Thyroid gland (tissue), 4 donors: Measurements from ENCODE around the gene THSD7A. TPM values are rescaled to one million over a fixed set of nuclear protein-coding genes. Genes with fewer than 3 reads are reported as not detected.
A peak's percentile ranks its signal among the peaks of the same experiment; 100 is the strongest.

Experiments
- DNase-seq, 2 donors: peaks; one replicate each; pipeline ENCODE4 v3.0.0-alpha.2; 2019
- H3K27ac ChIP-seq, 3 donors: fragments of 200-600 bp; sonication (generic); 1 replicate in 2 of 3; 2 replicates in 1 of 3; pipeline ENCODE4 v1.5.1; 2016 to 2019; ENCODE audit warnings: mild to moderate bottlenecking in 1 of 3, moderate library complexity in 1 of 3
- H3K27me3 ChIP-seq: fragments of 200-600 bp; sonication (generic); one replicate; pipeline ENCODE4 v1.5.1; 2019
- H3K36me3 ChIP-seq, 2 donors: fragments of 200-600 bp; sonication (generic); one replicate each; pipeline ENCODE4 v1.5.1; 2016 to 2019
- H3K4me1 ChIP-seq, 2 donors: fragments of 200-600 bp; sonication (generic); one replicate each; pipeline ENCODE4 v1.5.1; 2017 to 2019
- H3K4me3 ChIP-seq, 3 donors: fragments of 200-600 bp; sonication (generic); replicated peaks in 1 of 3; 1 replicate in 2 of 3; 2 replicates in 1 of 3; pipeline ENCODE4 v1.5.1; 2016; ENCODE audit warnings: mild to moderate bottlenecking in 1 of 3
- H3K9me3 ChIP-seq: fragments of 200-600 bp; sonication (generic); one replicate; pipeline ENCODE4 v1.5.1; 2017
- POLR2A ChIP-seq, 2 donors: fragments of 450-650 bp; IDR thresholded peaks; one replicate each; pipeline ENCODE4 v1.6.1; 2017; ENCODE audit warnings: antibody characterized with exemption in 2 of 2, mild to moderate bottlenecking in 2 of 2, moderate library complexity in 1 of 2
- WGBS, 2 donors: methylation state at CpG; one replicate each; pipeline ENCODE4 v1.1.5; 2017; 5-methylcytosine and 5-hydroxymethylcytosine counted together
- intact Hi-C: fragments of 100-400 bp; cut with DNase I; formaldehyde crosslinking; loops from one replicate; pipeline ENCODE4 v1.15.1; 2023
- total RNA-seq, 4 donors: library from RNA; depleted of rRNA; stranded (reverse); fragments of >200 nt; gene quantifications; one replicate each; pipeline ENCODE4 v1.2.3, GENCODE V29; 2016
- TF ChIP-seq, protein P1 (sequence below), 6 experiments: fragments of 200-600 bp in 3 of 6; fragments of 450-650 bp in 3 of 6; sonication (generic) in 3 of 6; IDR thresholded peaks; one replicate each; pipeline ENCODE4 v1.5.1; 2016 to 2019; ENCODE audit warnings: antibody characterized with exemption in 6 of 6, mild to moderate bottlenecking in 2 of 6, inconsistent platforms in 1 of 6, moderate library complexity in 1 of 6

THSD7A gene
- total RNA-seq, 4 donors from 2014 or later, result 4.2 to 6.1 (median 5.8) TPM

DNA sequence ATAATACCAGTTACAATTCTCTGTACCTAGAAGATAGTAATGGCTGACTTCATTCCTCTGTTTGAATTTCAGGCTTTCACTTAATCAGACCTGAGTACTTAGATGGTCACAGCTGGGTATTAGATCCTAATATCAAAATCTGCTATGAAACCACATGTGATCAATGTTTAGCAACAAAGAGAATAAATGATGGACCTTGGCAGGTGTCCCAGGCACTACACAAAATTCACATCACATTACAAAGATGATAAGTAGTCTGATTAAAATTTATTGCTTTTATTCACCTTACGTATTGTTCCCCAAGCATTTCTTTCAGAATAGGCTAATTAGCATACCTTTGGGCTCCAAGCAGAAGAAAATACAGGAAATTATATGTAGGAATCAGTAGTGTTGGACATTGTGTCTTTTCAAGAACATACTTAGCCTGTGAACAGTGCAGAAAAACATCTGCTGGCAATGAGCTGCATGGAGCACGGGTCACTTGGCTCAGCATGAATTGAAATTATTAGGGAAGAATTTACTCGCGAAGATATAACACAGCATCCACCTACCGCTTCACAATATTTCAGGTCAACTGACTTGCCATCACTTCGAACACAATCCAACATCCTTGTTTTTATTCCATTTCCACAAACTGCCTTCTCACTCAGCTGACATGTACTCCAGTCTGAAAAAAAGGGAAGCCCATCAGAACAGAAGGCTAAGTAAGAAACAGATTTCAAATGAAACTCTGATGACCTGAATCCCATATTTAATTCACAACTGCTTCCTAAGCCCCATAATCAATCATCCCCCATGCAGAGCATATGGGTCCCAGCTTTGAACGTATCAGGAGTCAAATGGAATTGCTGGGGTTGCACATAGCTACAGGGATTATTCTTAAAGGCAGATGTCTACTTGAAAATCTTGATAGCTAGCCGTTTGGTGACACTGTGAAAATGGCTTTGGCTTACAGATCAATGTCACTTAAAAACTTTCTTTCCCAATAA is 421.0 kb downstream of the THSD7A start:
- no peaks in the 10 kb centered on the region for H3K4me1 ChIP-seq
- no peaks in the 10 kb centered on the region for H3K9me3 ChIP-seq
- DNase-seq, result no peak
- TF ChIP-seq POLR2A (IDR thresholded peaks at IDR 0.05), result no peak
- TF ChIP-seq, protein P1, sequence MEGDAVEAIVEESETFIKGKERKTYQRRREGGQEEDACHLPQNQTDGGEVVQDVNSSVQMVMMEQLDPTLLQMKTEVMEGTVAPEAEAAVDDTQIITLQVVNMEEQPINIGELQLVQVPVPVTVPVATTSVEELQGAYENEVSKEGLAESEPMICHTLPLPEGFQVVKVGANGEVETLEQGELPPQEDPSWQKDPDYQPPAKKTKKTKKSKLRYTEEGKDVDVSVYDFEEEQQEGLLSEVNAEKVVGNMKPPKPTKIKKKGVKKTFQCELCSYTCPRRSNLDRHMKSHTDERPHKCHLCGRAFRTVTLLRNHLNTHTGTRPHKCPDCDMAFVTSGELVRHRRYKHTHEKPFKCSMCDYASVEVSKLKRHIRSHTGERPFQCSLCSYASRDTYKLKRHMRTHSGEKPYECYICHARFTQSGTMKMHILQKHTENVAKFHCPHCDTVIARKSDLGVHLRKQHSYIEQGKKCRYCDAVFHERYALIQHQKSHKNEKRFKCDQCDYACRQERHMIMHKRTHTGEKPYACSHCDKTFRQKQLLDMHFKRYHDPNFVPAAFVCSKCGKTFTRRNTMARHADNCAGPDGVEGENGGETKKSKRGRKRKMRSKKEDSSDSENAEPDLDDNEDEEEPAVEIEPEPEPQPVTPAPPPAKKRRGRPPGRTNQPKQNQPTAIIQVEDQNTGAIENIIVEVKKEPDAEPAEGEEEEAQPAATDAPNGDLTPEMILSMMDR (IDR thresholded peaks at IDR 0.05), result no peak
- H3K27me3 ChIP-seq, result no peaks in the 10 kb centered on the region
- no peak overlapping the region for H3K4me3 ChIP-seq
- intact Hi-C loops, result no loop called here
- H3K36me3 ChIP-seq, result no peaks in the 10 kb centered on the region
- WGBS, 2 donors, result 93 to 95% methylated on average over 8 of the region's 8 CpGs
- H3K27ac ChIP-seq, result no peak overlapping the region

DNA sequence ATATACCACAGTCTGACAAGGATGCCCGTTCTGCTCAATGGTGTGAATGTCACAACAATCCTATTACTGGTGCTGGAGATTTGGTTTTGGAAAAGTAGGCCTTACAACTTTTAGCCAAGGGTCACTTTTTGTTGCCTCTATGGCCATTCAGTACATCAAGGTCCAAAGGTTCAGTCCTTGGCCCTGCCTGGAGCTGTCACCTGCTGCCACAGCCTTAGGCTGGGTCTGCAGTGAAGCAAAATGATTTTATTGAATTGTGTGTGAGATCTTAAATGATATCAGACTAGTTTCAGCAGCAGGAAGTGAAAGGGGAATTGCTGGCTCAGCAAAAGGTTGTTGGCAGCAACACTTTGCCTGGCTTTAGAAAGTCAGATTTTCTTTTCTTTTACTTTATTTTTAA is 427.6 kb downstream of the THSD7A start:
- intact Hi-C loops, result no loop called here

DNA sequence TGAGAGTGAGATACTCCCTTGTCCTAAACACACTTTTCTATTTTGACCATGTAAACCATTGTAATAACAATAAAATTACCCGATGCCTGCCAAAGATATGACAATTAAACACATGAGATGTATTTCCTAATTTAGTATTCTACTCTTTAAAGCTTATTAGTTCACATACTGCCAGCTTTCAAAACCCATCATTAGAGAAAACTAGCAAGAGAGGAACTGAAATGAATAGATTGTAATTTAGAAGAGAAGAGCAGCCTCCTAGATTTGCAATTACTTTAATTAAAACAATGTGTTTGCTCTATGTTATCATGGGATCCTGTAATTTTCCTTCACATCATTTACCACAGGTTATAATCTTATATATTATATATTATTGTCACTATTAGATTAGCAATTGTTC is 428.2 kb downstream of the THSD7A start:
- intact Hi-C loops, result no loop called here
- 87 to 88% methylated on average over 1 of the region's 1 CpG for WGBS, 2 donors
- Histone ChIP-seq H3K4me1 (no peaks in the 10 kb centered on the region), H3K9me3 (no peaks in the 10 kb centered on the region), H3K27ac (no peak overlapping the region), H3K27me3 (no peaks in the 10 kb centered on the region), H3K36me3 (no peaks in the 10 kb centered on the region), H3K4me3 (no peak overlapping the region)
- no peak for DNase-seq
- TF ChIP-seq POLR2A (IDR thresholded peaks at IDR 0.05), result no peak
- TF ChIP-seq, protein P1 (IDR thresholded peaks at IDR 0.05), result no peak

More for the DNA sequence above, 427.6 kb downstream of the THSD7A start:
- H3K9me3 ChIP-seq, result no peaks in the 10 kb centered on the region
- H3K27me3 ChIP-seq, result no peaks in the 10 kb centered on the region
- 70 to 86% methylated on average over 1 of the region's 1 CpG for WGBS, 2 donors
- no peak overlapping the region for H3K27ac ChIP-seq
- H3K4me1 ChIP-seq, result no peaks in the 10 kb centered on the region
- H3K36me3 ChIP-seq, result no peaks in the 10 kb centered on the region
- no peak overlapping the region for H3K4me3 ChIP-seq
- no peak for TF ChIP-seq POLR2A (IDR thresholded peaks at IDR 0.05)
- TF ChIP-seq, protein P1 (IDR thresholded peaks at IDR 0.05), result no peak
- peak in 1 of 2 donors; percentile 9 for DNase-seq

DNA sequence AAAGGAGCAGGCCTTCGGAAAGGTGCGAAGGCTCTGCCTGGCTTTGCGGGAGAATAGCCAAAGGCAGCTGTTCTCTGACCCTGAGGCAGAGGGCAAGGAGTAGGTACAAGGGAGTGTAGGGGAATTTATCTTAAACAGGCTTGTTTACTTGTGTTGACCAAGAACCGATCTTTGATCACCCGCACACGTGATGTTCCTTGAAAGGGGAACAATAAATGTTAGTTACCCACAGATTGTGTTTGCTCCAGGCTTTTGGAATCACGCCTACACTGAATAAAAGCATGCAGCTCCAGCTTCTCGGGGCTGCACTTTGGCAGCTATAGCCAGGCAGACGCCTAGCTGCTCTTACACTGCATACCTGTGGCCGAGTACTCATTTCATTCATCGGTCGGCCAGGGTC is 437.6 kb downstream of the THSD7A start:
- Histone ChIP-seq H3K36me3 (no peaks in the 10 kb centered on the region), H3K4me1 (no peaks in the 10 kb centered on the region), H3K27me3 (no peaks in the 10 kb centered on the region), H3K4me3 (no peak overlapping the region), H3K27ac (no peak overlapping the region), H3K9me3 (no peaks in the 10 kb centered on the region)
- DNase-seq, result no peak
- TF ChIP-seq, protein P1 (IDR thresholded peaks at IDR 0.05), result no peak
- no peak for TF ChIP-seq POLR2A (IDR thresholded peaks at IDR 0.05)
- 89 to 96% methylated on average over 12 of the region's 12 CpGs for WGBS, 2 donors
- intact Hi-C loops, result no loop called here

DNA sequence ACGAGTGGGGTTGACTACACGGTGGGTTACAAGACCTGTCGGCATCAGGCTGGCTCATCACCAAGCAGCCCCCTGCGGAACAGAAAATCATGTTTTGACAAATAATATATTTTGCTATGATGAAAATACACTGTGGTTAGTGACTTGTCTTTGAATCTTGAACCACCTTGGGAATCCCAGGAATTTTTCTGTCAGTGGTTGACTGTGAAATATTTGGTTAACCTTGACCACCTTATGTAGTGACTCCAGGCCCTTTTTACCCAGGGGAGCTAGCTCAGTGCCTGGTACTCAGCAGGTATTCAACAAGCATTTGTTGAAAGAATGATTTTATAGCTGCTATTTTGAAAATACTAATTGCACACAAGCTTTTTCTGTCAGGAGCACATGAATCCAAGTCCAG is 452.4 kb downstream of the THSD7A start:
- WGBS, 2 donors, result 93 to 99% methylated on average over 4 of the region's 4 CpGs

More for the DNA sequence above, 452.4 kb downstream of the THSD7A start:
- no peak for TF ChIP-seq POLR2A (IDR thresholded peaks at IDR 0.05)
- Histone ChIP-seq H3K27ac (no peak overlapping the region), H3K4me1 (peaks cover 12 to 14% of the 10 kb centered on the region in 2 donors), H3K36me3 (no peaks in the 10 kb centered on the region), H3K27me3 (no peaks in the 10 kb centered on the region), H3K4me3 (no peak overlapping the region), H3K9me3 (no peaks in the 10 kb centered on the region)
- DNase-seq, result no peak
- intact Hi-C loops, result no loop called here
